H1 (cell line): ENCODE measurements around the gene COL6A2. TPM values are rescaled to one million over a fixed set of nuclear protein-coding genes. Genes with fewer than 3 reads are reported as not detected.
A peak's percentile ranks its signal among the peaks of the same experiment; 100 is the strongest.

Source experiments
- CTCF ChIA-PET: fragments of 300-600 bp; sonication (Branson Sonifier 250); formaldehyde crosslinking; loops from one replicate; lab custom pipeline; 2021; ENCODE audit not compliant: partially characterized antibody; lab: Charles Lee
- POLR2A ChIA-PET: fragments of 300-600 bp; sonication (Branson Sonifier 250); formaldehyde crosslinking; loops from one replicate; lab custom pipeline; 2021; ENCODE audit warnings: inconsistent platforms; ENCODE audit not compliant: partially characterized antibody; lab: Charles Lee
- DNase-seq, 2 experiments: peaks; one replicate each; pipeline versions ENCODE4 v3.0.0 to v3.0.0-alpha.2; 2010 to 2022; ENCODE audit warnings: low spot score in 2 of 2, low read depth in 1 of 2, mixed read lengths in 1 of 2
- FAIRE-seq: peaks from 2 replicates; lab custom pipeline; 2011; peaks lifted over from hg19 to GRCh38; lab: Jason Lieb, UNC
- H2AFZ ChIP-seq: 2 replicates; pipeline ENCODE4 v1.8.1; 2012; ENCODE audit warnings: low read length, inconsistent platforms
- H2AK5ac ChIP-seq: 2 replicates; pipeline ENCODE4 v1.6.1; 2013; ENCODE audit warnings: low read depth, low read length
- H2BK120ac ChIP-seq: replicated peaks from 2 replicates; pipeline ENCODE3; 2013; ENCODE audit warnings: low read depth, low read length, inconsistent platforms
- H2BK12ac ChIP-seq: 2 replicates; pipeline ENCODE4 v1.6.1; 2013; ENCODE audit warnings: low read depth, low read length
- H2BK15ac ChIP-seq: 2 replicates; pipeline ENCODE4 v1.6.1; 2013; ENCODE audit warnings: low read length
- H2BK20ac ChIP-seq: 2 replicates; pipeline ENCODE4 v1.6.1; 2013; ENCODE audit warnings: low read length
- H2BK5ac ChIP-seq: 2 replicates; pipeline ENCODE4 v1.6.1; 2013; ENCODE audit warnings: low read depth, low read length
- H3K14ac ChIP-seq: 2 replicates; pipeline ENCODE4 v1.6.1; 2013; ENCODE audit warnings: inconsistent platforms; ENCODE audit not compliant: insufficient read length
- H3K18ac ChIP-seq: 2 replicates; pipeline ENCODE4 v1.6.1; 2013; ENCODE audit warnings: low read length; ENCODE audit errors: extremely low read depth
- H3K23ac ChIP-seq: 2 replicates; pipeline ENCODE4 v1.6.1; 2013; ENCODE audit warnings: inconsistent platforms; ENCODE audit not compliant: insufficient read length
- H3K23me2 ChIP-seq: 2 replicates; pipeline ENCODE4 v1.6.1; 2013; ENCODE audit warnings: low read depth, low read length
- H3K27ac ChIP-seq: 2 replicates; pipeline ENCODE4 v1.6.1; 2011; ENCODE audit warnings: low read depth, low read length, inconsistent platforms
- H3K27me3 ChIP-seq, 4 experiments: replicated peaks in 1 of 4; 1 replicate in 1 of 4; 2 replicates in 3 of 4; pipeline versions ENCODE4 v1.6.1 to v1.8.1; 2011 to 2013; ENCODE audit warnings: low read length in 3 of 4, mild to moderate bottlenecking in 3 of 4, inconsistent platforms in 2 of 4, mixed read lengths in 2 of 4, moderate library complexity in 1 of 4; ENCODE audit not compliant: control insufficient read depth in 3 of 4, insufficient read depth in 3 of 4; ENCODE audit errors: extremely low read depth in 1 of 4
- H3K36me3 ChIP-seq, 4 experiments: 2 replicates each; pipeline versions ENCODE4 v1.6.1 to v1.8.1; 2011 to 2013; ENCODE audit warnings: mild to moderate bottlenecking in 4 of 4, low read length in 3 of 4, moderate library complexity in 2 of 4, control low read depth in 1 of 4, inconsistent platforms in 1 of 4; ENCODE audit not compliant: insufficient read depth in 4 of 4, control insufficient read depth in 2 of 4
- H3K4ac ChIP-seq: replicated peaks from 2 replicates; pipeline ENCODE3; 2013; ENCODE audit warnings: low read length, low read depth, mixed read lengths, inconsistent platforms; ENCODE audit not compliant: insufficient read length
- H3K4me1 ChIP-seq, 4 experiments: replicated peaks in 1 of 4; 1 replicate in 1 of 4; 2 replicates in 3 of 4; pipeline versions ENCODE4 v1.6.1 to v1.8.1; 2011 to 2013; ENCODE audit warnings: low read length in 3 of 4, inconsistent platforms in 2 of 4, mixed read lengths in 1 of 4; ENCODE audit not compliant: insufficient read depth in 4 of 4, control insufficient read depth in 3 of 4
- H3K4me2 ChIP-seq, 2 experiments: 2 replicates each; pipeline versions ENCODE4 v1.6.1 to v1.8.1; 2011 to 2013; ENCODE audit warnings: low read depth in 2 of 2, low read length in 2 of 2, control low read depth in 1 of 2, inconsistent platforms in 1 of 2, mild to moderate bottlenecking in 1 of 2; ENCODE audit not compliant: insufficient read depth in 1 of 2
- H3K4me3 ChIP-seq, 4 experiments: fragments of 200-600, 300-600 bp in 1 of 4; sonication (generic), shearing (Covaris generic), sonication (Bioruptor Twin) in 1 of 4; 2 replicates each; pipeline versions ENCODE4 v1.5.1 to v1.8.1; 2011 to 2016; ENCODE audit warnings: low read length in 4 of 4, low read depth in 3 of 4, control low read depth in 2 of 4, inconsistent platforms in 2 of 4, mild to moderate bottlenecking in 2 of 4, mixed read lengths in 1 of 4, moderate library complexity in 1 of 4; ENCODE audit not compliant: insufficient read depth in 2 of 4; ENCODE audit errors: extremely low read depth in 1 of 4
- H3K56ac ChIP-seq: replicated peaks from 2 replicates; pipeline ENCODE3; 2013; ENCODE audit warnings: low read depth, mild to moderate bottlenecking, mixed read lengths, low read length, inconsistent platforms; ENCODE audit not compliant: insufficient read length
- H3K79me1 ChIP-seq: 2 replicates; pipeline ENCODE4 v1.6.1; 2013; ENCODE audit warnings: low read depth, low read length, control low read depth
- H3K79me2 ChIP-seq, 2 experiments: 2 replicates each; pipeline versions ENCODE4 v1.6.1 to v1.8.1; 2012 to 2013; ENCODE audit warnings: low read length in 2 of 2, mild to moderate bottlenecking in 2 of 2, inconsistent platforms in 1 of 2; ENCODE audit not compliant: insufficient read depth in 2 of 2, control insufficient read depth in 1 of 2
- H3K9ac ChIP-seq, 4 experiments: replicated peaks in 1 of 4; 1 replicate in 1 of 4; 2 replicates in 3 of 4; pipeline versions ENCODE4 v1.6.1 to v1.8.1; 2011 to 2013; ENCODE audit warnings: low read depth in 3 of 4, low read length in 3 of 4, control low read depth in 2 of 4, mild to moderate bottlenecking in 2 of 4, moderate library complexity in 2 of 4, inconsistent platforms in 1 of 4; ENCODE audit errors: extremely low read depth in 1 of 4
- H3K9me3 ChIP-seq, 2 experiments: 2 replicates each; pipeline versions ENCODE4 v1.6.1 to v1.8.1; 2012 to 2013; ENCODE audit warnings: mild to moderate bottlenecking in 2 of 2, moderate library complexity in 2 of 2, control low read depth in 1 of 2, inconsistent platforms in 1 of 2, low read depth in 1 of 2, low read length in 1 of 2, mixed read lengths in 1 of 2; ENCODE audit not compliant: insufficient read depth in 2 of 2
- H4K20me1 ChIP-seq, 2 experiments: replicated peaks in 1 of 2; 2 replicates each; pipeline versions ENCODE3 to v1.8.1; 2011 to 2013; ENCODE audit warnings: inconsistent platforms in 2 of 2, low read length in 2 of 2, mild to moderate bottlenecking in 1 of 2; ENCODE audit not compliant: insufficient read depth in 2 of 2, control insufficient read depth in 1 of 2
- H4K5ac ChIP-seq: 2 replicates; pipeline ENCODE4 v1.6.1; 2013; ENCODE audit warnings: low read length, low read depth, mixed read lengths, inconsistent platforms; ENCODE audit not compliant: insufficient read length
- H4K8ac ChIP-seq: 2 replicates; pipeline ENCODE4 v1.8.0; 2013; ENCODE audit warnings: mild to moderate bottlenecking, moderate library complexity, low read length, inconsistent platforms; ENCODE audit not compliant: insufficient read depth; ENCODE audit errors: extremely low read depth
- H4K91ac ChIP-seq: replicated peaks from 2 replicates; pipeline ENCODE3; 2013; ENCODE audit warnings: low read length, mixed read lengths, inconsistent platforms; ENCODE audit not compliant: insufficient read length
- CBX8 ChIP-seq: fragments of 300-800, 300-1000 bp; sonication (generic); IDR thresholded peaks from 2 replicates; pipeline ENCODE4 v1.7.1; 2016; ENCODE audit warnings: low read depth, low read length, borderline replicate concordance
- CTCF ChIP-seq, 3 experiments: IDR thresholded peaks; 1 replicate in 2 of 3; 2 replicates in 1 of 3; pipeline versions ENCODE4 v1.5.1 to v1.6.1; 2011; ENCODE audit warnings: low read length in 3 of 3, mild to moderate bottlenecking in 3 of 3, inconsistent platforms in 2 of 3, low read depth in 1 of 3, moderate library complexity in 1 of 3; ENCODE audit not compliant: insufficient read depth in 1 of 3; ENCODE audit errors: control extremely low read depth in 1 of 3
- EP300 ChIP-seq, 2 experiments: IDR thresholded peaks; 1 replicate in 1 of 2; 2 replicates in 1 of 2; pipeline ENCODE4 v1.6.1; 2011 to 2012; ENCODE audit warnings: low read depth in 2 of 2, low read length in 2 of 2, mild to moderate bottlenecking in 2 of 2, borderline replicate concordance in 1 of 2, inconsistent platforms in 1 of 2, moderate library complexity in 1 of 2
- KDM4A ChIP-seq: IDR thresholded peaks from one replicate; pipeline ENCODE4 v1.7.1; 2012; ENCODE audit warnings: low read depth, mild to moderate bottlenecking, moderate library complexity, low read length, inconsistent platforms; ENCODE audit not compliant: severe bottlenecking
- NRF1 ChIP-seq: IDR thresholded peaks from 2 replicates; pipeline ENCODE4 v1.6.1; 2011; ENCODE audit warnings: mild to moderate bottlenecking, low read depth, low read length, improper control_type of control experiment
- PHF8 ChIP-seq: fragments of 200-600 bp; sonication (generic); conservative IDR thresholded peaks from 2 replicates; pipeline ENCODE4 v1.7.1; 2012; ENCODE audit warnings: low read depth, mild to moderate bottlenecking, inconsistent platforms, low read length, moderate library complexity
- POLR2A ChIP-seq, 2 experiments: IDR thresholded peaks; 1 replicate in 1 of 2; 2 replicates in 1 of 2; pipeline ENCODE4 v1.6.1; 2011; ENCODE audit warnings: low read depth in 2 of 2, low read length in 2 of 2, mild to moderate bottlenecking in 2 of 2; ENCODE audit errors: control extremely low read depth in 1 of 2
- SAP30 ChIP-seq: fragments of 300-600 bp; sonication (generic); IDR thresholded peaks from 2 replicates; pipeline ENCODE4 v1.7.1; 2012; ENCODE audit warnings: low read length, moderate library complexity, mild to moderate bottlenecking, inconsistent platforms; ENCODE audit not compliant: insufficient read depth, insufficient replicate concordance
- SP4 ChIP-seq: IDR thresholded peaks from 2 replicates; pipeline ENCODE4 v1.6.1; 2012; ENCODE audit warnings: low read length, inconsistent platforms
- WGBS, 2 experiments: shearing (Covaris generic) in 1 of 2; methylation state at CpG; one replicate each; pipeline versions ENCODE4 v1.1.6 to v1.1.7; 2013 to 2015; ENCODE audit warnings: low lambda C conversion rate in 2 of 2, mixed read lengths in 2 of 2, inconsistent platforms in 1 of 2, low coverage in 1 of 2, missing lambda C conversion rate in 1 of 2; ENCODE audit not compliant: insufficient replicate concordance in 2 of 2, insufficient coverage in 1 of 2, insufficient read length in 1 of 2; ENCODE audit errors: extremely low coverage in 1 of 2, missing lambda C conversion rate in 1 of 2; 5-methylcytosine and 5-hydroxymethylcytosine counted together
- polyA plus RNA-seq, 7 experiments: library from polyadenylated mRNA; depleted of rRNA in 3 of 7; stranded (reverse) in 5 of 7; unstranded in 2 of 7; fragments of >200 nt in 5 of 7; fragments of 200-250 nt in 2 of 7; gene quantifications; 1 replicate in 5 of 7; 2 replicates in 1 of 7; 4 replicates in 1 of 7; pipeline versions ENCODE4 v1.2.1 to v1.2.3, GENCODE V29; 2011 to 2013; ENCODE audit warnings: missing spikeins in 2 of 7, mixed read lengths in 2 of 7
- total RNA-seq: library from RNA; stranded (reverse); fragmentation: NEBNext Ultra II Directional; extraction: Animal tissue kit (Norgen Biotek cat#: 25700); gene quantifications from 2 replicates; pipeline ENCODE4 v1.2.1, GENCODE V29; 2021

The COL6A2 gene
- total and polyA plus RNA-seq, 2 of the 8 experiments (the other 6 are each of a cell fraction or from before 2014, with no cell fraction given): 60.1 to 62.7 TPM

GRCh38 chr21:46136739-46137349 is 38.9 kb downstream of the COL6A2 start:
- H3K4me1 ChIP-seq: peaks cover 0 to 10% (median 0%) of the 10 kb centered on the region in 4 experiments; a peak in 3 of 7 replicates
- no peak overlapping the region for H3K14ac ChIP-seq
- DNase-seq (no peak), FAIRE-seq (no peak)
- H3K36me3 ChIP-seq: no peaks in the 10 kb centered on the region
- no peak overlapping the region for H3K4me2 ChIP-seq
- no peak overlapping the region for H2AFZ ChIP-seq
- H2BK5ac ChIP-seq: no peak overlapping the region
- peaks cover 0 to 1% of the 10 kb centered on the region in 2 experiments for H4K20me1 ChIP-seq
- no peak overlapping the region for H3K23ac ChIP-seq
- H4K8ac ChIP-seq: peak overlapping the region; percentile 65
- H3K18ac ChIP-seq: no peak overlapping the region
- H2AK5ac ChIP-seq: 0 out of 2 replicates have a peak overlapping the region, but pooled peaks have one; percentile 6
- no peak overlapping the region for H2BK15ac ChIP-seq
- CTCF ChIA-PET: interaction anchor here (0.5 to 1.9 kb wide), 4 partner anchors 10 to 211 kb away, joined by 3 to 6 read pairs (median 4); no protein-coding TSS in a partner anchor
- H3K79me2 ChIP-seq: no peaks in the 10 kb centered on the region
- peaks cover 0 to 18% (median 7%) of the 10 kb centered on the region in 4 experiments; a peak in 4 of 7 replicates for H3K27me3 ChIP-seq
- no peak overlapping the region for H2BK12ac ChIP-seq
- H3K9me3 ChIP-seq: no peaks in the 10 kb centered on the region; a peak in 1 of 4 replicates
- POLR2A ChIA-PET: interaction anchor here (1.6 kb wide), 1 partner anchor 38 kb away, joined by 3 read pairs; no protein-coding TSS in a partner anchor
- H2BK20ac ChIP-seq: no peak overlapping the region
- no peaks in the 10 kb centered on the region for H3K79me1 ChIP-seq
- WGBS, 2 experiments: 86% methylated on average over 22 of the region's 22 CpGs; no CpG with 5 or more reads in 1 of the 2 experiments
- H3K9ac ChIP-seq: no peak overlapping the region
- peaks cover 4% of the 10 kb centered on the region; the same call in 1 of the 2 replicates for H3K23me2 ChIP-seq
- no peak overlapping the region for H4K5ac ChIP-seq
- no peak overlapping the region for H3K56ac ChIP-seq
- H3K27ac ChIP-seq: no peak overlapping the region
- H4K91ac ChIP-seq: no peak overlapping the region
- H2BK120ac ChIP-seq: peak overlapping the region; percentile 54
- no peak overlapping the region for H3K4me3 ChIP-seq
- peak overlapping the region; percentile 85 for H3K4ac ChIP-seq
- TF ChIP-seq SAP30: no peak
- TF ChIP-seq KDM4A: no peak
- no peak for TF ChIP-seq NRF1
- TF ChIP-seq POLR2A (IDR thresholded peaks at IDR 0.05; ENCODE audit: control extremely low read depth in 1 of 2, low read depth in 2 of 2, low read length in 2 of 2): no peak
- no peak for TF ChIP-seq EP300 (IDR thresholded peaks at IDR 0.05; ENCODE audit: borderline replicate concordance in 1 of 2, low read depth in 2 of 2, low read length in 2 of 2)
- no peak for TF ChIP-seq CBX8
- no peak for TF ChIP-seq CTCF (IDR thresholded peaks at IDR 0.05; ENCODE audit: control extremely low read depth in 1 of 3, insufficient read depth in 1 of 3, low read depth in 1 of 3, low read length in 3 of 3)
- no peak for TF ChIP-seq PHF8
- TF ChIP-seq SP4: no peak
